GM23338 (cell line): ENCODE results near the gene CCDC74B. TPM values are rescaled to one million over a fixed set of nuclear protein-coding genes. Genes with fewer than 3 reads are reported as not detected.

ENCODE experiments used
- ATAC-seq: fragments of 200-7000 bp; cut with Tn5 transposase; 3 replicates; pipeline ENCODE4 v1.9.1; 2020
- DNase-seq: peaks from one replicate; pipeline ENCODE4 v3.0.0-alpha.2; 2015; ENCODE audit warnings: low spot score
- H2AFZ ChIP-seq: fragments of 200-600 bp; sonication (generic); 2 replicates; pipeline ENCODE4 v1.8.0; 2016; ENCODE audit warnings: antibody characterized with exemption, mild to moderate bottlenecking, moderate library complexity
- H3F3A ChIP-seq: fragments of 200-600 bp; sonication (generic); replicated peaks from 2 replicates; pipeline ENCODE4 v1.8.0; 2017; ENCODE audit warnings: antibody characterized with exemption, mixed run types, low read depth
- H3K27ac ChIP-seq: fragments of 200-600 bp; sonication (generic); 2 replicates; pipeline ENCODE4 v1.6.1; 2016; ENCODE audit warnings: low read depth
- H3K27me3 ChIP-seq: fragments of 200-600 bp; sonication (generic); 2 replicates; pipeline ENCODE4 v1.8.0; 2016; ENCODE audit warnings: mild to moderate bottlenecking, mixed run types, moderate library complexity; ENCODE audit not compliant: insufficient read depth
- H3K36me3 ChIP-seq: fragments of 200-600 bp; sonication (generic); 2 replicates; pipeline ENCODE4 v1.8.0; 2016; ENCODE audit warnings: mild to moderate bottlenecking; ENCODE audit not compliant: insufficient read depth
- H3K4me1 ChIP-seq: fragments of 200-600 bp; sonication (generic); 2 replicates; pipeline ENCODE4 v1.8.0; 2016; ENCODE audit warnings: mild to moderate bottlenecking, moderate library complexity; ENCODE audit not compliant: insufficient read depth
- H3K4me2 ChIP-seq: fragments of 200-600 bp; sonication (generic); 2 replicates; pipeline ENCODE4 v1.7.1; 2017; ENCODE audit warnings: mixed run types
- H3K4me3 ChIP-seq: fragments of 200-600 bp; sonication (generic); 2 replicates; pipeline ENCODE4 v1.6.1; 2016; ENCODE audit warnings: mixed run types
- H3K79me2 ChIP-seq: fragments of 200-600 bp; sonication (generic); replicated peaks from 2 replicates; pipeline ENCODE4 v1.8.0; 2017; ENCODE audit warnings: mild to moderate bottlenecking; ENCODE audit not compliant: insufficient read depth
- H3K9me2 ChIP-seq: fragments of 200-600 bp; sonication (generic); 2 replicates; pipeline ENCODE4 v1.8.0; 2017; ENCODE audit not compliant: insufficient read depth
- H4K20me1 ChIP-seq: fragments of 200-600 bp; sonication (generic); replicated peaks from 2 replicates; pipeline ENCODE4 v1.8.0; 2017; ENCODE audit warnings: mild to moderate bottlenecking; ENCODE audit not compliant: insufficient read depth
- H3K27ac Mint-ChIP-seq: 2 replicates; pipeline ENCODE4 v1.8.0; 2020; ENCODE audit warnings: inconsistent platforms, mild to moderate bottlenecking, moderate library complexity, mixed read lengths
- H3K27me3 Mint-ChIP-seq: 3 replicates; pipeline ENCODE4 v1.8.0; 2022; ENCODE audit warnings: low read depth, mild to moderate bottlenecking, moderate library complexity, mixed read lengths, inconsistent platforms; ENCODE audit not compliant: insufficient read depth, poor library complexity
- H3K36me3 Mint-ChIP-seq: 3 replicates; pipeline ENCODE4 v1.8.0; 2021; ENCODE audit warnings: low read depth, mild to moderate bottlenecking, inconsistent platforms, moderate library complexity, mixed read lengths
- H3K4me1 Mint-ChIP-seq: 3 replicates; pipeline ENCODE4 v1.8.0; 2020; ENCODE audit warnings: mild to moderate bottlenecking, inconsistent platforms, mixed read lengths
- H3K4me3 Mint-ChIP-seq: 3 replicates; pipeline ENCODE4 v1.8.0; 2021; ENCODE audit warnings: moderate library complexity, mild to moderate bottlenecking, inconsistent platforms, mixed read lengths
- H3K9me3 Mint-ChIP-seq: 3 replicates; pipeline ENCODE4 v1.8.0; 2020; ENCODE audit warnings: moderate library complexity, mild to moderate bottlenecking, inconsistent platforms, mixed read lengths
- CREB1 ChIP-seq: fragments of 250-450 bp; sonication (Bioruptor Pico); IDR thresholded peaks from 2 replicates; pipeline ENCODE4 v1.5.0; 2020; ENCODE audit warnings: low read depth, mild to moderate bottlenecking, moderate library complexity
- ETS1 ChIP-seq: IDR thresholded peaks from 2 replicates; pipeline ENCODE4 v1.6.1; 2016; ENCODE audit warnings: antibody characterized with exemption
- EZH2 ChIP-seq: fragments of 200-600 bp; sonication (generic); IDR thresholded peaks from one replicate; pipeline ENCODE4 v1.8.0; 2017; ENCODE audit warnings: antibody characterized with exemption, mild to moderate bottlenecking, low read depth; ENCODE audit not compliant: unreplicated experiment
- EZH2phosphoT487 ChIP-seq: fragments of 200-600 bp; sonication (generic); IDR thresholded peaks from one replicate; pipeline ENCODE4 v1.8.1; 2018; ENCODE audit warnings: antibody characterized with exemption; ENCODE audit not compliant: unreplicated experiment
- JUNB ChIP-seq: IDR thresholded peaks from one replicate; pipeline ENCODE4 v1.6.1; 2016; ENCODE audit warnings: antibody characterized with exemption; ENCODE audit not compliant: unreplicated experiment
- NANOG ChIP-seq: IDR thresholded peaks from 2 replicates; pipeline ENCODE4 v1.6.1; 2016; ENCODE audit warnings: antibody characterized with exemption, borderline replicate concordance
- POLR2AphosphoS5 ChIP-seq: IDR thresholded peaks from 2 replicates; pipeline ENCODE4 v1.6.1; 2016; ENCODE audit warnings: antibody characterized with exemption, low read depth
- STAT1 ChIP-seq: IDR thresholded peaks from one replicate; pipeline ENCODE4 v1.6.1; 2016; ENCODE audit warnings: antibody characterized with exemption; ENCODE audit not compliant: unreplicated experiment
- ZNF114 ChIP-seq: fragments of 250-450 bp; sonication (Bioruptor Pico); IDR thresholded peaks from 2 replicates; pipeline ENCODE4 v1.5.0; 2020; ENCODE audit warnings: mild to moderate bottlenecking, moderate library complexity
- ZNF331 ChIP-seq: fragments of 250-450 bp; sonication (Bioruptor Pico); IDR thresholded peaks from 2 replicates; pipeline ENCODE4 v1.5.0; 2020; ENCODE audit warnings: low read depth, mild to moderate bottlenecking, moderate library complexity
- ZNF462 ChIP-seq: fragments of 250-450 bp; sonication (Bioruptor Pico); IDR thresholded peaks from 2 replicates; pipeline ENCODE4 v1.5.0; 2020; ENCODE audit warnings: mild to moderate bottlenecking, moderate library complexity
- polyA plus RNA-seq: library from polyadenylated mRNA; unstranded; fragments of >200 nt; fragmentation: Nextera tagmentation; extraction: Ambion mirVana; gene quantifications from 2 replicates; pipeline ENCODE4 v1.2.1, GENCODE V29; 2016
- total RNA-seq: library from RNA; depleted of rRNA; stranded (reverse); fragments of >200 nt; shearing (Covaris generic); gene quantifications from 2 replicates; pipeline ENCODE4 v1.2.3, GENCODE V29; 2014
- TF ChIP-seq, protein P1 (sequence below), 2 experiments: fragments of 200-600 bp in 1 of 2; sonication (generic) in 1 of 2; conservative IDR thresholded peaks; 2 replicates each; pipeline versions ENCODE4 v1.5.1 to v1.6.1; 2016 to 2017; ENCODE audit warnings: antibody characterized with exemption in 2 of 2, low read depth in 2 of 2, mild to moderate bottlenecking in 2 of 2, moderate library complexity in 1 of 2
- TF ChIP-seq, protein P2 (sequence below): IDR thresholded peaks from one replicate; pipeline ENCODE4 v1.6.1; 2018; ENCODE audit warnings: antibody characterized with exemption; ENCODE audit not compliant: unreplicated experiment

Gene CCDC74B
- total and polyA plus RNA-seq, 2 experiments from 2014 or later = 16.4 to 34.5 TPM

DNA sequence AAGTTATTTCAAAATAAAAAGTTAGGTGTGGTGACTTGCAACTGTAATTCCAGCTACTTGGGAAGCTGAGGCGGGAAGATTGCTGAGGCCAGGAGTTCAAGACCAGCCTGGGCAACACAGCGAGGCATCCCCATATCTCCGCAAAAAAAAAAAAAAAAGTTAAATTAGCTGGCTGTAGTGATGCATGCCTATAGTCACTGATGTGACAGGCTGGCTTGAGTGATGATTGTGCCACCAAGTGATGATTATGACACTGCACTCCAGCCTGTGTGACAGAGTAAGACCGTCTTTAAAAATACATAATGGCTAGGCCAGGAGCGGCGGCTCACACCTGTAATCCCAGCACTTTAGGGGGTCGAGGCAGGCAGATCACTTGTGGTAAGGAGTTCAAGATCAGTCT is 25.0 kb upstream of the CCDC74B start:
- peaks cover 78% of the 10 kb centered on the region for H3K36me3 Mint-ChIP-seq

More for the DNA sequence above, 25.0 kb upstream of the CCDC74B start:
- H3K4me3 ChIP-seq = no peak overlapping the region
- DNase-seq (no peak), ATAC-seq (no peak)
- TF ChIP-seq JUNB = no peak
- TF ChIP-seq ZNF114 (CRISPR knock-in tag) = no peak
- TF ChIP-seq ZNF462 (CRISPR knock-in tag) = no peak
- no peak for TF ChIP-seq EZH2phosphoT487
- TF ChIP-seq EZH2 = no peak
- TF ChIP-seq, protein P1, sequence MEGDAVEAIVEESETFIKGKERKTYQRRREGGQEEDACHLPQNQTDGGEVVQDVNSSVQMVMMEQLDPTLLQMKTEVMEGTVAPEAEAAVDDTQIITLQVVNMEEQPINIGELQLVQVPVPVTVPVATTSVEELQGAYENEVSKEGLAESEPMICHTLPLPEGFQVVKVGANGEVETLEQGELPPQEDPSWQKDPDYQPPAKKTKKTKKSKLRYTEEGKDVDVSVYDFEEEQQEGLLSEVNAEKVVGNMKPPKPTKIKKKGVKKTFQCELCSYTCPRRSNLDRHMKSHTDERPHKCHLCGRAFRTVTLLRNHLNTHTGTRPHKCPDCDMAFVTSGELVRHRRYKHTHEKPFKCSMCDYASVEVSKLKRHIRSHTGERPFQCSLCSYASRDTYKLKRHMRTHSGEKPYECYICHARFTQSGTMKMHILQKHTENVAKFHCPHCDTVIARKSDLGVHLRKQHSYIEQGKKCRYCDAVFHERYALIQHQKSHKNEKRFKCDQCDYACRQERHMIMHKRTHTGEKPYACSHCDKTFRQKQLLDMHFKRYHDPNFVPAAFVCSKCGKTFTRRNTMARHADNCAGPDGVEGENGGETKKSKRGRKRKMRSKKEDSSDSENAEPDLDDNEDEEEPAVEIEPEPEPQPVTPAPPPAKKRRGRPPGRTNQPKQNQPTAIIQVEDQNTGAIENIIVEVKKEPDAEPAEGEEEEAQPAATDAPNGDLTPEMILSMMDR (conservative IDR thresholded peaks at IDR 0.05; ENCODE audit: low read depth in 2 of 2) = no peak
- TF ChIP-seq ETS1 = no peak
- TF ChIP-seq STAT1 = no peak
- TF ChIP-seq NANOG = no peak
- TF ChIP-seq ZNF331 (CRISPR knock-in tag) = no peak
- TF ChIP-seq POLR2AphosphoS5 = no peak
- no peak for TF ChIP-seq CREB1
- TF ChIP-seq, protein P2, sequence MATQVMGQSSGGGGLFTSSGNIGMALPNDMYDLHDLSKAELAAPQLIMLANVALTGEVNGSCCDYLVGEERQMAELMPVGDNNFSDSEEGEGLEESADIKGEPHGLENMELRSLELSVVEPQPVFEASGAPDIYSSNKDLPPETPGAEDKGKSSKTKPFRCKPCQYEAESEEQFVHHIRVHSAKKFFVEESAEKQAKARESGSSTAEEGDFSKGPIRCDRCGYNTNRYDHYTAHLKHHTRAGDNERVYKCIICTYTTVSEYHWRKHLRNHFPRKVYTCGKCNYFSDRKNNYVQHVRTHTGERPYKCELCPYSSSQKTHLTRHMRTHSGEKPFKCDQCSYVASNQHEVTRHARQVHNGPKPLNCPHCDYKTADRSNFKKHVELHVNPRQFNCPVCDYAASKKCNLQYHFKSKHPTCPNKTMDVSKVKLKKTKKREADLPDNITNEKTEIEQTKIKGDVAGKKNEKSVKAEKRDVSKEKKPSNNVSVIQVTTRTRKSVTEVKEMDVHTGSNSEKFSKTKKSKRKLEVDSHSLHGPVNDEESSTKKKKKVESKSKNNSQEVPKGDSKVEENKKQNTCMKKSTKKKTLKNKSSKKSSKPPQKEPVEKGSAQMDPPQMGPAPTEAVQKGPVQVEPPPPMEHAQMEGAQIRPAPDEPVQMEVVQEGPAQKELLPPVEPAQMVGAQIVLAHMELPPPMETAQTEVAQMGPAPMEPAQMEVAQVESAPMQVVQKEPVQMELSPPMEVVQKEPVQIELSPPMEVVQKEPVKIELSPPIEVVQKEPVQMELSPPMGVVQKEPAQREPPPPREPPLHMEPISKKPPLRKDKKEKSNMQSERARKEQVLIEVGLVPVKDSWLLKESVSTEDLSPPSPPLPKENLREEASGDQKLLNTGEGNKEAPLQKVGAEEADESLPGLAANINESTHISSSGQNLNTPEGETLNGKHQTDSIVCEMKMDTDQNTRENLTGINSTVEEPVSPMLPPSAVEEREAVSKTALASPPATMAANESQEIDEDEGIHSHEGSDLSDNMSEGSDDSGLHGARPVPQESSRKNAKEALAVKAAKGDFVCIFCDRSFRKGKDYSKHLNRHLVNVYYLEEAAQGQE = no peak
- H3K4me1 Mint-ChIP-seq = no peaks in the 10 kb centered on the region
- no peak overlapping the region for H3K4me3 Mint-ChIP-seq
- no peaks in the 10 kb centered on the region for H3K27me3 ChIP-seq
- no peaks in the 10 kb centered on the region for H3K4me1 ChIP-seq
- no peaks in the 10 kb centered on the region for H3K9me2 ChIP-seq
- no peak overlapping the region for H3K27ac Mint-ChIP-seq
- 0 out of 2 replicates have a peak, but pooled peaks cover 3% of the 10 kb centered on the region for H3K79me2 ChIP-seq
- H4K20me1 ChIP-seq = no peaks in the 10 kb centered on the region; the same call in 1 of the 2 replicates
- no peak overlapping the region for H3K27ac ChIP-seq
- H3F3A ChIP-seq = no peaks in the 10 kb centered on the region
- peaks cover 12% of the 10 kb centered on the region for H3K36me3 ChIP-seq
- H2AFZ ChIP-seq = no peak overlapping the region
- no peak overlapping the region for H3K4me2 ChIP-seq
- H3K9me3 Mint-ChIP-seq = no peaks in the 10 kb centered on the region
- peaks cover 3% of the 10 kb centered on the region for H3K27me3 Mint-ChIP-seq
